MM.1S (cell line): Measurements from ENCODE around the gene ARV1.

Experiments
- EZH2 ChIP-seq: fragments of 300-600 bp; sonication (generic); optimal IDR thresholded peaks from 2 replicates; pipeline ENCODE3; 2017; ENCODE audit warnings: low read depth, mild to moderate bottlenecking, antibody characterized with exemption, low read length, mixed read lengths
- TF ChIP-seq, protein P1 (sequence below): fragments of 300-600 bp; sonication (generic); IDR thresholded peaks from 2 replicates; pipeline ENCODE4 v1.5.1; 2016; ENCODE audit warnings: antibody characterized with exemption, low read length, mixed read lengths

DNA sequence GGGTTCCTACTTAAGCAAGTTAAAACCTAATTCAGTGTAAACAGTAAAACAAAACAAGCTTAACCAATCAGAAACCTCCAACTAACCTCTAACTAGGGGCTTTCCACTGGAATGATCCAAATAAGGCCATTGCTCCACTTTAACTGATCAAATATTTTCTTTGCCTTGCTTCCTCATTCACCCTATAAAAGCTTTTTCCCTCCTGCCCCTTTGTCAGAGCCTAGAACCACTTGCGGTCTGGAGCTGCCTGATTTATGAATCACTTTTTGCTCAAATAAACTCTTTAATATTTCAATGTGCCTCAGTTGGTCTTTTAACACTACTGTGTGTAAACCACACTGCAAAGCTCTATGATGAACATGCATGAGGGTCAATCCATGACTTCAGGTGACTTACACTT is 65.7 kb downstream of the ARV1 start:
- TF ChIP-seq, protein P1, sequence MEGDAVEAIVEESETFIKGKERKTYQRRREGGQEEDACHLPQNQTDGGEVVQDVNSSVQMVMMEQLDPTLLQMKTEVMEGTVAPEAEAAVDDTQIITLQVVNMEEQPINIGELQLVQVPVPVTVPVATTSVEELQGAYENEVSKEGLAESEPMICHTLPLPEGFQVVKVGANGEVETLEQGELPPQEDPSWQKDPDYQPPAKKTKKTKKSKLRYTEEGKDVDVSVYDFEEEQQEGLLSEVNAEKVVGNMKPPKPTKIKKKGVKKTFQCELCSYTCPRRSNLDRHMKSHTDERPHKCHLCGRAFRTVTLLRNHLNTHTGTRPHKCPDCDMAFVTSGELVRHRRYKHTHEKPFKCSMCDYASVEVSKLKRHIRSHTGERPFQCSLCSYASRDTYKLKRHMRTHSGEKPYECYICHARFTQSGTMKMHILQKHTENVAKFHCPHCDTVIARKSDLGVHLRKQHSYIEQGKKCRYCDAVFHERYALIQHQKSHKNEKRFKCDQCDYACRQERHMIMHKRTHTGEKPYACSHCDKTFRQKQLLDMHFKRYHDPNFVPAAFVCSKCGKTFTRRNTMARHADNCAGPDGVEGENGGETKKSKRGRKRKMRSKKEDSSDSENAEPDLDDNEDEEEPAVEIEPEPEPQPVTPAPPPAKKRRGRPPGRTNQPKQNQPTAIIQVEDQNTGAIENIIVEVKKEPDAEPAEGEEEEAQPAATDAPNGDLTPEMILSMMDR = no peak
- no peak for TF ChIP-seq EZH2
